MM.1S (cell line): Measurements from ENCODE around the gene DIPK1B.
A peak's percentile ranks its signal among the peaks of the same experiment; 100 is the strongest.

ENCODE experiments used
- DNase-seq: peaks from one replicate; pipeline ENCODE4 v3.0.0-alpha.2; 2015
- H2AFZ ChIP-seq: fragments of 300-600 bp; sonication (generic); 2 replicates; pipeline ENCODE4 v1.6.0; 2016; ENCODE audit warnings: antibody characterized with exemption, low read length
- H3F3A ChIP-seq: fragments of 300-600 bp; sonication (generic); 2 replicates; pipeline ENCODE4 v1.6.1; 2016; ENCODE audit warnings: mild to moderate bottlenecking, antibody characterized with exemption, low read length, moderate library complexity, mixed read lengths; ENCODE audit not compliant: insufficient read depth
- H3K27ac ChIP-seq: fragments of 300-600 bp; sonication (generic); 2 replicates; pipeline ENCODE4 v1.5.1; 2016; ENCODE audit warnings: mild to moderate bottlenecking, low read length
- H3K27me3 ChIP-seq: fragments of 300-600 bp; sonication (generic); replicated peaks from 2 replicates; pipeline ENCODE4 v1.6.0; 2016; ENCODE audit warnings: low read length; ENCODE audit not compliant: insufficient read depth
- H3K36me3 ChIP-seq: fragments of 300-600 bp; sonication (generic); replicated peaks from 2 replicates; pipeline ENCODE4 v1.6.1; 2016; ENCODE audit warnings: mild to moderate bottlenecking, low read length, mixed read lengths; ENCODE audit not compliant: insufficient read depth
- H3K4me1 ChIP-seq: fragments of 300-600 bp; sonication (generic); 2 replicates; pipeline ENCODE4 v1.6.1; 2016; ENCODE audit warnings: low read length, mixed read lengths
- H3K4me2 ChIP-seq: fragments of 300-600 bp; sonication (generic); 2 replicates; pipeline ENCODE4 v1.6.0; 2016; ENCODE audit warnings: low read depth, low read length
- H3K4me3 ChIP-seq: fragments of 300-600 bp; sonication (generic); 2 replicates; pipeline ENCODE4 v1.5.1; 2016; ENCODE audit warnings: low read length, mixed read lengths
- H3K79me2 ChIP-seq: fragments of 300-600 bp; sonication (generic); 2 replicates; pipeline ENCODE4 v1.6.1; 2016; ENCODE audit warnings: mixed run types, low read length, mixed read lengths
- H3K9ac ChIP-seq: fragments of 300-600 bp; sonication (generic); 2 replicates; pipeline ENCODE4 v1.6.1; 2016; ENCODE audit warnings: low read length, mixed read lengths
- H3K9me2 ChIP-seq: fragments of 300-600 bp; sonication (generic); replicated peaks from 2 replicates; pipeline ENCODE4 v1.6.1; 2016; ENCODE audit warnings: mild to moderate bottlenecking, low read length, mixed read lengths; ENCODE audit not compliant: insufficient read depth
- H3K9me3 ChIP-seq: fragments of 300-600 bp; sonication (generic); replicated peaks from 2 replicates; pipeline ENCODE4 v1.6.1; 2016; ENCODE audit warnings: mild to moderate bottlenecking, low read length, mixed read lengths; ENCODE audit not compliant: insufficient read depth
- H4K20me1 ChIP-seq: fragments of 300-600 bp; sonication (generic); 2 replicates; pipeline ENCODE4 v1.6.1; 2016; ENCODE audit warnings: mild to moderate bottlenecking, low read length, moderate library complexity, mixed read lengths; ENCODE audit not compliant: insufficient read depth
- CTCF ChIP-seq: fragments of 300-600 bp; sonication (generic); IDR thresholded peaks from 2 replicates; pipeline ENCODE4 v1.5.1; 2016; ENCODE audit warnings: antibody characterized with exemption, low read length, mixed read lengths
- EZH2 ChIP-seq: fragments of 300-600 bp; sonication (generic); optimal IDR thresholded peaks from 2 replicates; pipeline ENCODE3; 2017; ENCODE audit warnings: low read depth, mild to moderate bottlenecking, antibody characterized with exemption, low read length, mixed read lengths
- EZH2phosphoT487 ChIP-seq: fragments of 300-600 bp; sonication (generic); IDR thresholded peaks from 2 replicates; pipeline ENCODE4 v1.6.1; 2018; ENCODE audit warnings: antibody characterized with exemption, low read length

Gene DIPK1B

GRCh38 chr9:136726631-136727191 lies 14.3 kb downstream of the DIPK1B start:
- TF ChIP-seq CTCF (peak; percentile 51), EZH2phosphoT487 (no peak)
- H3K9me2 ChIP-seq, result no peaks in the 10 kb centered on the region
- peak overlapping the region; percentile 72; the same call in 1 of the 2 replicates for H3K9ac ChIP-seq
- peaks cover 35% of the 10 kb centered on the region for H4K20me1 ChIP-seq
- H2AFZ ChIP-seq, result no peak overlapping the region
- H3F3A ChIP-seq, result peaks cover 38% of the 10 kb centered on the region
- DNase-seq, result peak; percentile 42
- peaks cover 28% of the 10 kb centered on the region for H3K79me2 ChIP-seq
- H3K36me3 ChIP-seq, result peaks cover 12% of the 10 kb centered on the region
- peak overlapping the region; percentile 80 for H3K4me3 ChIP-seq
- peaks cover 17% of the 10 kb centered on the region for H3K4me1 ChIP-seq
- H3K27ac ChIP-seq, result no peak overlapping the region
- H3K27me3 ChIP-seq, result peaks cover 6% of the 10 kb centered on the region; the same call in 1 of the 2 replicates
- H3K9me3 ChIP-seq, result no peaks in the 10 kb centered on the region
- peak overlapping the region; percentile 89 for H3K4me2 ChIP-seq

DNA sequence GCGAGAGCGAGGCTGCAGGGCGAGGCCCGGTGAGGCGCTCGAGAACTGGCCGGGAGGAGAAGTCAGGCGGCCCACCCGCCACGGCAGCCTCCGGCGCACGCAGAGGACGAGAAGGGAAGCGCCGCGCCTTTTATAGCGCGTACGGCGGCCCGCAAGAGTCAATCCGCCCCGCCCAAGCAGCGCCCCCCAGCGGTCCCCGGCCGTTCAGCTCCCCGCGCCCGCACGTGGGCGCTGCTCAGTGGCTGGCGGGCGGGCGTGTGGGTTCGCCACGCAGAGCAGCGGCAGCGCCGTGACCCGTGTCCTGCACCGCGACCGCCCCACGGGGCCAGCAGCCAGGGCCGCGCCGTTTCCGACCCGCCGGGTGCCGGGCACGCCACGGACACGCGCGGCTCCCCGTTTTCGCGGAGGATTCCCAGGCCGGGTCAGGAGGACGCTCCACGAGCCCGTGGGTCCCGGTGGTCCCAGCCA lies 15.7 kb downstream of the DIPK1B start:
- Histone ChIP-seq H3K4me3 (peak overlapping the region; percentile 80), H3K9me3 (no peaks in the 10 kb centered on the region), H3F3A (peaks cover 35% of the 10 kb centered on the region), H3K4me2 (peak overlapping the region; percentile 99), H3K79me2 (peaks cover 28% of the 10 kb centered on the region), H3K4me1 (peaks cover 17% of the 10 kb centered on the region), H3K9ac (peak overlapping the region; percentile 78), H3K36me3 (peaks cover 12% of the 10 kb centered on the region), H2AFZ (peak overlapping the region; percentile 95), H3K27me3 (peaks cover 6% of the 10 kb centered on the region), H3K27ac (no peak overlapping the region), H4K20me1 (peaks cover 34% of the 10 kb centered on the region), H3K9me2 (no peaks in the 10 kb centered on the region)
- peak; percentile 68 for TF ChIP-seq CTCF
- no peak for TF ChIP-seq EZH2
- TF ChIP-seq EZH2phosphoT487, result no peak
- peak; percentile 82 for DNase-seq

DNA sequence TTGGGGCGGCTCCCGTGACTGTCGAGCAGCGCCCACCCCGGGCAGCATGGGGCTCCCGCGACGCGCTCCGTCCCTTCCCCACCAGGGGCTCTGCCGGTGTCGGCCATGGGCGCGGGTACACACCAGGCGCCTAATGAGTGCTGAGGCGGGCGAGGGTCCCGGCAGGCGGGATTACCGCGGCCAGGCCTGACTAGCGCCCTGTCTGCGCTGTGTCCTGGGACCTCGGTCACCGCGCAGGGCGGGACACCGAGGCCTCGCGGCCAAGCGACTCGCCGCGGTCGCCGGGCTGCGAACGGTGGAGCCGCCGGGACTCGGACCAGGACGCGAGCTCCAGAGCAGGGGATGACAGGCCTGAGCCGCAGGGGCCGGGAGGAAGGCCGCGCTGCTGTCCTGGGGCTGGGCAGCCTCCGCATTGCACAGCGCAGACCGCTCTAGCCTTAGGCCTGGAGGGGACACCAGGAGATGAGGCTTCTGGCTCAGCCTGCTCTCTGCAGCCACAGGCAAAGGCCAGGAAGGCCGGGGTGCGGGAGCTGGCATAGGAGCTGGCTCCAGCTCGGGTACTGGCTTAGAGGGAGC lies 16.3 kb downstream of the DIPK1B start:
- H3K27ac ChIP-seq, result no peak overlapping the region
- H4K20me1 ChIP-seq, result peaks cover 28% of the 10 kb centered on the region
- peak overlapping the region; percentile 99 for H3K4me2 ChIP-seq
- no peaks in the 10 kb centered on the region for H3K9me3 ChIP-seq
- peaks cover 31% of the 10 kb centered on the region for H3F3A ChIP-seq
- H3K79me2 ChIP-seq, result peaks cover 28% of the 10 kb centered on the region
- peaks cover 17% of the 10 kb centered on the region for H3K4me1 ChIP-seq
- no peak for TF ChIP-seq EZH2
- TF ChIP-seq CTCF, result no peak
- TF ChIP-seq EZH2phosphoT487, result no peak
- H3K9me2 ChIP-seq, result no peaks in the 10 kb centered on the region
- peak overlapping the region; percentile 80 for H3K4me3 ChIP-seq
- H3K27me3 ChIP-seq, result peaks cover 10% of the 10 kb centered on the region
- peaks cover 12% of the 10 kb centered on the region for H3K36me3 ChIP-seq
- peak overlapping the region; percentile 78 for H3K9ac ChIP-seq
- H2AFZ ChIP-seq, result peak overlapping the region; percentile 95
- DNase-seq, result peak; percentile 16
